RKO (cell line): ENCODE measurements around the gene GCK.
"Not testable (repeated sequence)": the region's sequence is repeated elsewhere in the genome, so short reads cannot be mapped to it uniquely, and the experiment has no call there.

ENCODE experiments used
- DNase-seq: peaks from one replicate; pipeline ENCODE4 v3.0.0-alpha.2; 2016; ENCODE audit warnings: low spot score

Gene GCK

GRCh38 chr7:44180631-44181030 lies 8.6 kb downstream of the GCK start:
- DNase-seq = no peak

GRCh38 chr7:44177570-44178131 lies 11.6 kb downstream of the GCK start:
- no peak for DNase-seq

GRCh38 chr7:44176486-44176885 lies 12.8 kb downstream of the GCK start:
- DNase-seq = no peak

DNA sequence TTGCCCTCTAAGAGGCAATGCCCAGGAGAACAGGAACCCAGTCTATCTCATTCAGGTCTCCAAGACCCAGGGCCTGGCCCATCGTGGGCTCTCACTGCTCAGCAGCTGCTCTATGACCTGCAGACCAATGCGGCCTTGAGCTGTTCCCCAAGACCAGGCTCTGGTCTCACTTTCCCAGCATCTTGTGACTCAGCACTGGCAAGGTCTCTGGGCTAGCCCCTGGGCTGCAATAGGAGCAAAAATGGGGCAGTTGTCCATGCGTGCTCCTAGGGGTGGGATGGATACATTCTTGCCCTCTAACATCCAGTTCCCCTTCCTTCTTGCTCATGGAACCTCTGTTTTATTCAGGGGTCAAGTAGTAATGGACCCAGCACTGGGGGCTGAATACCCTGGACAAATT lies 13.5 kb downstream of the GCK start:
- DNase-seq = no peak

DNA sequence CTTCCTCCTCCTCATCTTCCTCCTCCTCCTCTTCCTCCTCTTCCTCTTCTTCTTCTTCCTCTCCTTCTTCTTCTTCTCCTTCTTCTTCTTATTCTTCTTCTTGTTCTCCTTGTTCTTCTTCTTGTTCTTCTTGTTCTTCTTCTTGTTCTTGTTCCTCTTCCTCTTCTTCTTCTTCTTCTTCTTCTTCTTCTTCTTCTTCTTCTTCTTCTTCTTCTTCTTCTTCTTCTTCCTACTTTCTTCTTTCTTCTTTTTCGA lies 14.6 kb downstream of the GCK start:
- DNase-seq = not testable (repeated sequence)

GRCh38 chr7:44173911-44174693 lies 15.1 kb downstream of the GCK start:
- DNase-seq = no peak

DNA sequence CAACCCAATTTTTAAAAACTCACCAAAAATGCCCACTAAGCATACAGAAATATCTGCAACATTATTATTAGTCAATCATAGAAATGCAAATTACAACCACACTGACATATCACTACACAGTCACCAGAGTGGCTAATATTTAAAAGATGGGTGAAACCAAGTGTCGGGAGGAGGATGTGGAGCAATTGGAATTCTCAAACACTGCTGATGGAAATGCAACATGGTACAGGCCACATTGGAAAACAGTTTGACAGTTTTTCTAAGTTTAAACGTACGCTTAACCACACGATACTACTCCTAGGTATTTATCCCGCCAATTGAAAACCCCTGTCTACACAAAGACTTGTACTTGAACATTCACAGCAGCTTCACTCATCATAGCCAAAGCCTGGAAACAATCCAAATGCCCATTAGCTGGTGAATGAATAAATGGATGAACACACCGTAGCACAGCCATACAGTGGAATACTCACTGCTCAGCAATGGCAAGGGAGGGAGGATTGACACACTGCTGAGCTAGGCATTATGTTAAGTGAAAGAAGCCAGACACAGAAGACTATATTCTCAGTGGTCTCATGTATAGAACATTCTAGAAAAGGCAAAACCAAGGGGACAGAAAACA lies 16.3 kb downstream of the GCK start:
- DNase-seq = peak; percentile 24

DNA sequence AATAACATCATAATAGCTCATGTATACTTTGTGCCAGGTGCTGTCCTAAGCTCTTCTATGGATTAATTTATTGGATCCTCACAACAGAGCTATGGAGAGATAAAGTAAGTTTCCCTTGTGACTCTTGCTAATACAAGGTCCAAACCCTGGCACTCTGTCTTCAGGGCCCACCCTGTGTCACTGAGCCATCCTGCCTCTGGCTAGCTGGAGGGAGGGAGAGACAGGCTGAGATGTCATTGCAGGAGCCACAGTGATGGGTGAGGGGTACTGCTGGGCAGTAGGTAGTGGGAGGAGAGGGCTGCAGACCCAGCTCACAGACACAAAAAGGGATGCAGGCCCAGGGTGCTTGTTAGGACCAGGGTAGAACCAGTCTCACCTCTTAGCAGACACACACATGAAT lies 16.9 kb downstream of the GCK start:
- DNase-seq = no peak

DNA sequence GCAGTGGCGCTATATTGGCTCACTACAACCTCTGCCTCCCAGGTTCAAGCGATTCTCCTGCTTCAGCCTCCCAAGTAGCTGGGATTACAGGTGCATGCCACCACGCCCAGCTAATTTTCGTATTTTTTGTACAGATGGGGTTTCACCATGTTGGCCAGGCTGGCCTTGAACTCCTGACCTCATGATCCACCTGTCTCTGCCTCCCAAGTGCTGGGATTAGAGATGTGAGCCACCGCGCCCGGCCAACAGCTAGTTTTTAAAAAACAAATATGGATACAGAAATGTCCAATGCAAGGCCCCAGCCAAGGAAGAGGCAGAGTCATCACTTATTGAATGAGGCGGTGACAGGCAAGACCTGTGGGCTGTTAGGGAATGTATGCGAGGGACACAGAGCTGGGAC lies 17.3 kb downstream of the GCK start:
- not testable (repeated sequence) for DNase-seq

DNA sequence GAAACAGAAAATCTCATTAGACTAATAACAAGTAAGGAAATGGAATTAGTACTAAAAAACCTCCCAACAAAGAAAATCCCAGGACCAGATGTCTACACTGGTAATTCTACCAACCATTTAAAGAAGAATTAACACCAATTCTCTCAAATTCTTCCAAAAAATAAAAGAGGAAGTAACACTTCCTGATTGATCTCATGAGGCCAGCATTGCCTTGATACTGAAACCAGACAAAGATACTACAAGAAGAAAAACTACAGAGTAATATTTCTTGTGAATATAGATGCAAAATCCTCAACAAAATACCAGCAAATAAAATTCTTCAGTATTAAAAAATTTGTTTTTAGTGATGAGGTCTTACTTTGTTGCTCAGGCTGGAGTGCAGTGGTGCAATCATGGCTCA lies 21.3 kb downstream of the GCK start:
- no peak for DNase-seq

DNA sequence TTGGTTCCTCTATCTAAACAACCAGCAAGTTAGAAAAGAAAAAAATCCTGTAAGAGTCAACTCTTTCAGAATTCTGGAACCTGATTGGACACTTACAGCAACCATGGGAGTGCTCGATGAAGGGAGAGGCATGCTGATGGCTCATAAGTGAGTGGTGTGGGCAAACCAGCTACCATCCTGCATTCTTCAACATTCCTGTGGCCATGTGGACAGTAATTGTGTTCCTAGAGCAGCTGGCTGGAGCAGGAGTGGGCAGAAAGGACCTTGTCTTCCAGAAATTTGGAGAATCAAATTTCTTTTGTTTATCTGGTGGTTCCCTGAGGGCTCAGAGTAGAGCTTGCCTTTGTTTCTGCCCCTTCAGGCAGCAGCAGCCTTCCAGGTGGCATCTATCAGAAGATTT lies 25.6 kb downstream of the GCK start:
- DNase-seq = no peak

GRCh38 chr7:44162785-44163395 lies 26.3 kb downstream of the GCK start:
- DNase-seq = no peak

DNA sequence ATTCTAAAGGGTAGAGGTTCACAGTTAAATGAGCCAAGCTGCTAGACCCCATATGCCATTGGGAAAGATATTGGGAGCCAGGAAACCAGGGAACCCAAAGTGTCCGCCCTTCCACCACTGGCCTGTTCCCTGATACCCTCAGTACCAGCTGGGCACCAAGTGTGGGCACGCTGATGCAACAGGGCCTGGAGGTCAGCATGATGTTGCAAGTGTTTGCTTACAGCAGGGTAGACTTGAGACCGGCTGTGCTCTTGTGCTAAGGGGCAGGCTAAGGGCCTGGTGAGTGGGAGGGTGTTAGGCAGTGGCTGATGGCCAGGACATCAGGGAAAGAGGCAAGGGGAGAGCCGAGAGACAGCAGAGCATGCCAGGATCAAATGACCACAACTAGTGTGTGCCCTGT lies 27.1 kb downstream of the GCK start:
- no peak for DNase-seq

DNA sequence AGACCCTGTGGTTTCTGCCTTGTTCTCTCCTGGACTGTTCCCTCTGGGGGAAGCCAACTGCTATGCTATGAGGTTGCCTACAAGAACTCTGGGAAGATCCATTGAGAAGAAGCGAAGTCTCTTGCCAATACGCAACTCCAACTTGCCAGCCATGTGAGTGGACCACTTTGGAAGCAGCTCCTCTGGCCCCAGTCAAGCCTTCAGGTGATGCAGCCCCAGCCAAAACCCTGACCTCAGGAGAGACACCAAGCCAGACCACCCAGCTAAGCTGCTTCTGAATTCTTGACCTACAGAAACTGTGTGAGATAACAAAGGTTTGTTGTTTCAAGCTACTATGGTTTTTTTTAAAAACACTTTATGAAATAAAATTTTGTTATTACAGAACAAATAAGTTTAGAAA lies 27.9 kb downstream of the GCK start:
- no peak for DNase-seq

DNA sequence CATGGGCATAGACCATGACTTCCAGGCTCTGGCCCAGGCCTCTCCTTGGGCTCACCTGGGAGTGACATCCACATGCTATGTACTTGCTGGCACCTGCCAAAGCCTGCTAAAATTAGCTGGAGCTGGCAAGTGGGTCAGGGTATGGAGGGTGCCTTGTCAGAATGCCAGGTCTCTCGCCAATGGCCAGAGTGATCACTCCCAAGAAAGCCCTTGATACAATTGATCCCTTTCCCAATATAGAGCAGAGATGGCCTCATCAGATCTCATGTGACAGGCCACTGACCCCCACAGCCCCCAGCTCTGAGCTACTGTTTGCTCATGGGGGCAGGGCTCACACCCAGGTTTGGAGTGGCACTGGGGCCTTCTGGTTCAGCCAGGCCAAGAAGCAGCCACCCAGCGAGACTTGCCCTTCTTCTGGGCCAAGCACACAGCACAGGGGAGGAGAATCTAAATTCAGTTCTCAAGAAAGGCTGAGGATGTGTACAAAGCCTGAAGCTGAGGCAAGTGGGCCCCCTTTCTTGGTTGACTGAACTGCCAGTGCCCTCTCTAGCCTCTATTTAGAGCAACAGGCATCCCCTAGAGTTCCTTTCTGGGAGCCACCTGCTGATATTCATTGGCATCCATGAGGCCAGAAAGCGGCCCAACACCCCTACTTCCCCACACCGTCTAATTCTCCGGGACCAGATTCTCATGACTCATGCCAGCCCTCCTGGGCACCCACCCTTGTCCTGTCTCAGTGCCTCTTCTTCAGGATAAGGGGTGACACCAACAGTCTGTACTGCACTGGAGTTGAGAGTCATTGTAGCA lies 29.2 kb downstream of the GCK start:
- DNase-seq = no peak

GRCh38 chr7:44158873-44159631 lies 30.2 kb downstream of the GCK start:
- no peak for DNase-seq

DNA sequence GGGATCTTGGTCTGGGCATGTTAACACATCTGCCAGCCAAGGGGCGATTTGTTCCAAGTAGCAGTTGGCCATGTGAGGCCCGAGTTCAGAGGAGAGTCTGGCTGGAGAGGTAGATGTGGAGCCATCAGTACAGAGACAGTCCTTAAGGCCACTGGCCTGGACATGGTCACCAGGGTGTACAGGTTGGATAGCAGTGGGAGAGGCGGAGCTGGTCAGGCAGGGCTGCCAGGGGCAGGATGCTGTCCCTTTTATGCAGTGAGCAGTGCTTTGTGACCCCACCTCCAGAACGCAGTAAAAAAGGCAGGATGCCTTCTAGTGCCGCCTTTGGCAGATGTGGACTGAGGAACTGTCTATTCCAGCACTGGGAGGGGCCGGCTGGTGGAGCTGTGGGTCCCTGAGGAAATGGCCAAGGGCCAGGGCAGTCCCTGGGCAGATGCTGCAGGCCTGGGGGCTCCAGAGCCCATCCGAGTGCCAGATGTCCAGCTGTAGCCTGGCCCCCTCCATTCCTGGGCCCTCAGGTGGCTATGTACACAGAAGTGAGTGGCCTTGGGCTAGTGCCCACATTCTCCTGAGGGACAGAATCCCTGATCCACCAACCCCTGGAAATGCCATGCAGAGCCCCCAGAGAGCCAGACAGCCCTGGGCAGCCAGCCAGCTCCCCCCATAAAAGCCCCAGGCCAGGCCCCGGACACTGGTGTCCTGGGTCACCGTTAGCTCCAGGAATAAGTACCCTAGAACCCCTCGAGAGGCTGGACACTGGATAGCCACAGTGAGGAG lies 31.0 kb downstream of the GCK start:
- DNase-seq = no peak

DNA sequence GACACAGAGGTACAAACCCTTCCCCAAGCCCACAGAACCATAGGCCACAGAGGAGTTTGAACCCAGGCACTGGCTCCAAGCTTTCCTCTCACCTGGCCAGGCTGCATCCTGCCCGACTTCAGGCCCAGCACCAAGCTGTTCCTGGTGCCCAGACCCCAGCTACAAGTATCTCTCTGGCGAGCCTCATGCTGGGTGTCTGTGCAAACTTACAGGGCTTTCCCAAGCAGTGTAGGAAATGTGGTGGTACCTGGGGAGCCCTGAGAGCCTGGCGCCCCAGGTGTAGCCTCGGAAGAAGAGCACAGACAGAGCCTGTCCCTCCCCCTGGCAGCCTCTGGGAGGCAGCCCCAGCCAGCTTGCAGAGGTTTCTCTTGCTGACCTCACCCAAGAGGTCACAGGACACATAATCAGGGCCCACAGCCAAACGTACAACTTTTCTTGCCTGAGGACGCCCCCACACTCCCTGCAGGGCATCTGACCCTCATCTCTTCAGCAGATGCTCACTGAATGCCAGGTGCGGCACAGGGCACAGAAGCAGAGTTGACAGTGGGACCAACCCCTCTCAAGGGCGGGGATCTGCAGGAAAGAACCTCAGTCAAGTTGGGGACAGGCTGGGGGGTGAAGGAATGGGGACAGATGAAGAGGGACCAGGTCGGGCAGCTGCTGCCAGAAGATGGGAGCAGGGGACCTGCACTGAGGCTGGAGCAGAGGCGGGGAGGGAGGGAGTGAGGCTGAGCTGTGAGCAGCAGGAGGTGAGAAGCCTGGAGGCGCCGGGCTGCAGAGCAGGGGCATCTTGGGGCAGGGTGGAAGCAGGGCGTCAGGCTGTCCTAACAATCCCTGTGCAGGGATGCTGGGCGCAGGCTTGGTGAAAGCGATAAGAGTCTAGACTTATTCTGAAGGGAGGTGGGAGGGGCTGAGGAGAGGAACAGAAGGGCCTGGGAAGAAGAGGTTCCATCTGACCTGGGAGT lies 31.8 kb downstream of the GCK start:
- no peak for DNase-seq

DNA sequence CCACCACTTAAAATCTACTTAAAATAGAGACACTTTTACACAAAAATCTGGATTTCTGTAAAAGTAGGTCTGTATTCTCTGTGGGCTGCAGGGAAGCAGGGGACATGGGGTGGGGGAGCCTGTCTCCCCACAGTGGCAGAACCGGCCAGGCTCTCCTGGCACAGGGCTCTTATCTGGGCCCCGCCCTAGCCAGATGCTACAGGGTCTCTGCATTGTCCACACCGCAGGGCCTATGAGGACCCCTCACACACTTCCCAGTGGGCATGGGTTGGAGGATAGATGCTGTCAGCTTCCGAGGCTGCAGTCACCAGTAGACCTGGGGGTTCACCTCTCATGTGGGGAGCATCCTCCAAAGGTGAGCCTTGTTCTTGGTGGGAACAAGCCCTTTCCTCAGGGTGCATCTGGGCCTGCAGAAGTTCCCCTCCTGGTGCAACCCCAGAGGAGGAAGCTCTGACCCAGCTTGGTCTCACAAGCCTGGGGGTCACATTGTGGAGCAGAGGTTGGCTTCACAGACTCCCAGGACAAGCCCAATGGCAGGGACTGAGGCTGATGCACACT lies 32.7 kb downstream of the GCK start:
- DNase-seq = no peak
